Measurements from ENCODE around the gene VRK3.

- TF ChIP-seq CTCF (IDR thresholded peaks at IDR 0.05; ENCODE audit: borderline replicate concordance, extremely low read depth, low read length, poor library complexity, severe bottlenecking), result no peak
- no peak for TF ChIP-seq EZH2 (IDR thresholded peaks at IDR 0.05; ENCODE audit: borderline replicate concordance, low read depth, low read length, severe bottlenecking)
Measured at GRCh38 chr19:50061650-50062049, 36.5 kb upstream of the VRK3 start.
